DOHH2 (cell line): ENCODE results near the gene GTF3C1.
A peak's percentile ranks its signal among the peaks of the same experiment; 100 is the strongest.

ENCODE experiments used
- H3F3A ChIP-seq: fragments of 200-600 bp; sonication (generic), shearing (Covaris generic); 2 replicates; pipeline ENCODE4 v1.6.0; 2016; ENCODE audit warnings: antibody characterized with exemption, mild to moderate bottlenecking; ENCODE audit not compliant: control insufficient read depth, insufficient read depth
- H3K27ac ChIP-seq: fragments of 200-600 bp; sonication (generic); 2 replicates; pipeline ENCODE4 v1.5.1; 2014; ENCODE audit warnings: low read depth, mild to moderate bottlenecking, low read length, moderate library complexity
- H3K27me3 ChIP-seq: fragments of 200-600 bp; sonication (generic); 2 replicates; pipeline ENCODE4 v1.6.1; 2014; ENCODE audit warnings: mild to moderate bottlenecking, low read length, mixed read lengths; ENCODE audit not compliant: control insufficient read depth
- H3K36me3 ChIP-seq: fragments of 200-600 bp; sonication (generic); 2 replicates; pipeline ENCODE4 v1.6.1; 2014; ENCODE audit warnings: mild to moderate bottlenecking, low read length, moderate library complexity, mixed read lengths; ENCODE audit not compliant: control insufficient read depth
- H3K4me1 ChIP-seq: fragments of 200-600 bp; sonication (generic); 2 replicates; pipeline ENCODE4 v1.6.1; 2014; ENCODE audit warnings: mild to moderate bottlenecking, low read length, mixed read lengths; ENCODE audit not compliant: control insufficient read depth
- H3K4me2 ChIP-seq: fragments of 200-600 bp; sonication (generic); 2 replicates; pipeline ENCODE4 v1.6.0; 2014; ENCODE audit warnings: mild to moderate bottlenecking, low read length, moderate library complexity
- H3K4me3 ChIP-seq: fragments of 200-600 bp; sonication (generic); 2 replicates; pipeline ENCODE4 v1.5.1; 2014; ENCODE audit warnings: mild to moderate bottlenecking, low read length, mixed read lengths
- H3K79me2 ChIP-seq: fragments of 200-600 bp; sonication (generic); 2 replicates; pipeline ENCODE4 v1.6.1; 2014; ENCODE audit warnings: mild to moderate bottlenecking, low read length, mixed read lengths; ENCODE audit not compliant: control insufficient read depth
- H3K9me2 ChIP-seq: fragments of 200-600 bp; sonication (generic); replicated peaks from 2 replicates; pipeline ENCODE4 v1.6.1; 2014; ENCODE audit warnings: mild to moderate bottlenecking, low read length, mixed read lengths; ENCODE audit not compliant: control insufficient read depth
- H3K9me3 ChIP-seq: fragments of 200-600 bp; sonication (generic); 2 replicates; pipeline ENCODE4 v1.6.1; 2014; ENCODE audit warnings: antibody characterized with exemption, low read length, mixed read lengths; ENCODE audit not compliant: control insufficient read depth, insufficient read depth
- H4K20me1 ChIP-seq: fragments of 200-600 bp; sonication (generic); 2 replicates; pipeline ENCODE4 v1.6.0; 2014; ENCODE audit warnings: low read depth, mild to moderate bottlenecking, antibody characterized with exemption, low read length, moderate library complexity; ENCODE audit not compliant: control insufficient read depth, insufficient read depth
- EZH2phosphoT487 ChIP-seq: fragments of 200-600 bp; sonication (generic); IDR thresholded peaks from 2 replicates; pipeline ENCODE4 v1.6.1; 2017; ENCODE audit warnings: borderline replicate concordance, mild to moderate bottlenecking, antibody characterized with exemption, low read length, moderate library complexity, mixed read lengths
- TF ChIP-seq, protein P1 (sequence below): fragments of 200-600 bp; sonication (generic); IDR thresholded peaks from one replicate; pipeline ENCODE4 v1.5.1; 2014; ENCODE audit warnings: antibody characterized with exemption, mild to moderate bottlenecking, low read depth, low read length; ENCODE audit not compliant: poor library complexity, severe bottlenecking

Gene GTF3C1

DNA sequence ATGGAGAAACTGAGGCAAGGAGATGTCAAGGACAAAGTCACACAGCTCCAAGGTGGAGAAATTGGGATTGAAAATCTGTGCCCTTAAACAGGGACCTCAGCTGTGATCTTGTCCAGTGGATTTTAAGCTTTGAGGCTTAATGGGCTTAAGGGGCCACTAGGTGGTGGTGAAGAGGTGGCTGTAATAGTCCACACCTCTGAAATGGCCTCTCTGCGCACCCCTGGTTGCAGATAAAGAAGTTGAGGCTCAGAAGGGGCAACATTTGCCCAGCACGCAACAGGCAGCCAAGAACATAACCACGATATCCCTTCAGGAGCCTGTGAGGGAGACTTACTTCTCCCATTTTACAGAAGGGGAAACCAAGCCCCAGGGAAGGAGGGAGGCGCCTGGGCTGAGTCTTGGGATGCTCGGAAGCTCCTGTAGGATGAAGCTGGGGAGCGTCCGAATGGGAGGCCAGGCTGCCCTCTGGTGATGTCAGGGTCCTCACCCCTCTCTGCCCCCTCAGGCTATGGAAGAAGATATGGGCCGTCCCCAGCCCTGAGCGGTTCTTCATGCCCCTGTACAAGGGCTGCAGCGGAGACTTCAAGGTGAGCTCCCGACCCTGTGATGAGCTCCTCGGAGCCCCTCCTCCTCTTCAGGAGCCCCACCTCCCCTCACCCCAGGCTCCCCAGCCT is 104.1 kb downstream of the GTF3C1 start:
- Histone ChIP-seq H3K36me3 (peaks cover 80% of the 10 kb centered on the region), H3K4me2 (no peak overlapping the region), H3K79me2 (no peaks in the 10 kb centered on the region), H3K27ac (no peak overlapping the region), H3K27me3 (no peaks in the 10 kb centered on the region), H3K9me2 (no peaks in the 10 kb centered on the region), H3K4me1 (peaks cover 33% of the 10 kb centered on the region), H3K9me3 (peaks cover 6% of the 10 kb centered on the region; the same call in 1 of the 2 replicates), H3K4me3 (no peak overlapping the region), H4K20me1 (no peaks in the 10 kb centered on the region), H3F3A (peaks cover 3% of the 10 kb centered on the region; the same call in 1 of the 2 replicates)
- no peak for TF ChIP-seq EZH2phosphoT487
- TF ChIP-seq, protein P1, sequence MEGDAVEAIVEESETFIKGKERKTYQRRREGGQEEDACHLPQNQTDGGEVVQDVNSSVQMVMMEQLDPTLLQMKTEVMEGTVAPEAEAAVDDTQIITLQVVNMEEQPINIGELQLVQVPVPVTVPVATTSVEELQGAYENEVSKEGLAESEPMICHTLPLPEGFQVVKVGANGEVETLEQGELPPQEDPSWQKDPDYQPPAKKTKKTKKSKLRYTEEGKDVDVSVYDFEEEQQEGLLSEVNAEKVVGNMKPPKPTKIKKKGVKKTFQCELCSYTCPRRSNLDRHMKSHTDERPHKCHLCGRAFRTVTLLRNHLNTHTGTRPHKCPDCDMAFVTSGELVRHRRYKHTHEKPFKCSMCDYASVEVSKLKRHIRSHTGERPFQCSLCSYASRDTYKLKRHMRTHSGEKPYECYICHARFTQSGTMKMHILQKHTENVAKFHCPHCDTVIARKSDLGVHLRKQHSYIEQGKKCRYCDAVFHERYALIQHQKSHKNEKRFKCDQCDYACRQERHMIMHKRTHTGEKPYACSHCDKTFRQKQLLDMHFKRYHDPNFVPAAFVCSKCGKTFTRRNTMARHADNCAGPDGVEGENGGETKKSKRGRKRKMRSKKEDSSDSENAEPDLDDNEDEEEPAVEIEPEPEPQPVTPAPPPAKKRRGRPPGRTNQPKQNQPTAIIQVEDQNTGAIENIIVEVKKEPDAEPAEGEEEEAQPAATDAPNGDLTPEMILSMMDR: peak; percentile 31

DNA sequence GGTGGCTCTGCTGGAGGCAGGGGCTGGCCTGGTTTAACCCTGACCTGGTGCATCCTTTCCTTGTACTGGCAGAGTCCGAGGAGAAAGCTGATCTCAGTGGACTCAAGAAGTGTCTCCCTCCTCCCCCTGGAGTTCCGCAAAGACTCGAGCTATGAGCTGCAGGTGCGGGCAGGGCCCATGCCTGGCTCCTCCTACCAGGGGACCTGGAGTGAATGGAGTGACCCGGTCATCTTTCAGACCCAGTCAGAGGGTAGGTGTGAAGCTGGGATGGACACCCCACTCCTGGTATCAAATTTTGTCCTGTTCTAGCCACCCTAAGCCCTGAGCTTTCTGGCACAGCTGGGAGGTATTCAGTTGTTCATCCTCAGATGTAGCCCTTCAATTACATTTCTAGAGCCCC is 105.2 kb downstream of the GTF3C1 start:
- Histone ChIP-seq H3K27ac (no peak overlapping the region), H3K4me2 (no peak overlapping the region), H3K36me3 (peaks cover 88% of the 10 kb centered on the region), H3K9me2 (no peaks in the 10 kb centered on the region), H3K27me3 (no peaks in the 10 kb centered on the region), H3F3A (no peaks in the 10 kb centered on the region), H3K9me3 (peaks cover 6% of the 10 kb centered on the region; the same call in 1 of the 2 replicates), H3K4me1 (peaks cover 22% of the 10 kb centered on the region), H3K4me3 (no peak overlapping the region), H4K20me1 (peaks cover 2% of the 10 kb centered on the region; the same call in 1 of the 2 replicates), H3K79me2 (no peaks in the 10 kb centered on the region)
- no peak for TF ChIP-seq EZH2phosphoT487
- TF ChIP-seq, protein P1: no peak

DNA sequence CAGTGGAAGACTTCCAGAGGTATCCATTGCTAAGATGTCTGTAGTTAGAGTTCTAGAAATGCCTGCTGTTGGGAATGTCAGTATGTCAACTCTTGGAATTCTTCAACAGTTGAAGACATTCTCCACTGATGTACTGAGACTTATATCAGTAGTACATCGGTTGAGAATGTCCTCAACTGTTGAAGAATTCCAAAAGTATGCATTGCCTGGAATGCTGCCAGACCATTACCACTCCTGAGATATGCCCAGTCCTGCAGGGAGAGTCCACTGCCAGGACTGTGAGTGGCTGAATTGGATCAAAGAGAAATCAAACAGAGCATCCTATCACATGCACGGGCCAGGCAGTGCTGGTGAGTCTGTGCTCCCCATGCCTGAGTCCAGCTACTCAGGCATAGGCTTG is 105.7 kb downstream of the GTF3C1 start:
- Histone ChIP-seq H3K4me2 (no peak overlapping the region), H3K9me2 (no peaks in the 10 kb centered on the region), H3K9me3 (peaks cover 6% of the 10 kb centered on the region; the same call in 1 of the 2 replicates), H3K27ac (no peak overlapping the region), H3F3A (no peaks in the 10 kb centered on the region), H3K79me2 (no peaks in the 10 kb centered on the region), H3K27me3 (no peaks in the 10 kb centered on the region), H3K4me1 (peaks cover 17% of the 10 kb centered on the region), H3K4me3 (no peak overlapping the region), H4K20me1 (peaks cover 4% of the 10 kb centered on the region; the same call in 1 of the 2 replicates), H3K36me3 (peaks cover 88% of the 10 kb centered on the region)
- no peak for TF ChIP-seq EZH2phosphoT487
- TF ChIP-seq, protein P1: no peak
